Hepatocyte (in vitro differentiated cells): Measurements from ENCODE around the gene ALOX15.

ENCODE experiments used
- EZH2phosphoT487 ChIP-seq: fragments of 200-600 bp; sonication (generic); IDR thresholded peaks from one replicate; pipeline ENCODE4 v1.6.1; 2018; ENCODE audit warnings: antibody characterized with exemption, mild to moderate bottlenecking, low read depth, moderate library complexity; ENCODE audit not compliant: unreplicated experiment, severe bottlenecking
- TF ChIP-seq, protein P1 (sequence below): fragments of 200-600 bp; sonication (generic); IDR thresholded peaks from 2 replicates; pipeline ENCODE4 v1.5.1; 2016; ENCODE audit warnings: antibody characterized with exemption, mild to moderate bottlenecking; ENCODE audit not compliant: poor library complexity

GRCh38 chr17:4631836-4632580 lies 9.5 kb downstream of the ALOX15 start:
- TF ChIP-seq EZH2phosphoT487, result no peak
- TF ChIP-seq, protein P1, sequence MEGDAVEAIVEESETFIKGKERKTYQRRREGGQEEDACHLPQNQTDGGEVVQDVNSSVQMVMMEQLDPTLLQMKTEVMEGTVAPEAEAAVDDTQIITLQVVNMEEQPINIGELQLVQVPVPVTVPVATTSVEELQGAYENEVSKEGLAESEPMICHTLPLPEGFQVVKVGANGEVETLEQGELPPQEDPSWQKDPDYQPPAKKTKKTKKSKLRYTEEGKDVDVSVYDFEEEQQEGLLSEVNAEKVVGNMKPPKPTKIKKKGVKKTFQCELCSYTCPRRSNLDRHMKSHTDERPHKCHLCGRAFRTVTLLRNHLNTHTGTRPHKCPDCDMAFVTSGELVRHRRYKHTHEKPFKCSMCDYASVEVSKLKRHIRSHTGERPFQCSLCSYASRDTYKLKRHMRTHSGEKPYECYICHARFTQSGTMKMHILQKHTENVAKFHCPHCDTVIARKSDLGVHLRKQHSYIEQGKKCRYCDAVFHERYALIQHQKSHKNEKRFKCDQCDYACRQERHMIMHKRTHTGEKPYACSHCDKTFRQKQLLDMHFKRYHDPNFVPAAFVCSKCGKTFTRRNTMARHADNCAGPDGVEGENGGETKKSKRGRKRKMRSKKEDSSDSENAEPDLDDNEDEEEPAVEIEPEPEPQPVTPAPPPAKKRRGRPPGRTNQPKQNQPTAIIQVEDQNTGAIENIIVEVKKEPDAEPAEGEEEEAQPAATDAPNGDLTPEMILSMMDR, result no peak
